ENCODE measurements around the gene TPBGL. TPM values are rescaled to one million over a fixed set of nuclear protein-coding genes. Genes with fewer than 3 reads are reported as not detected.

TPBGL gene
- total and polyA plus RNA-seq, 2 experiments from 2014 or later: 0.08 to 0.21 TPM

DNA sequence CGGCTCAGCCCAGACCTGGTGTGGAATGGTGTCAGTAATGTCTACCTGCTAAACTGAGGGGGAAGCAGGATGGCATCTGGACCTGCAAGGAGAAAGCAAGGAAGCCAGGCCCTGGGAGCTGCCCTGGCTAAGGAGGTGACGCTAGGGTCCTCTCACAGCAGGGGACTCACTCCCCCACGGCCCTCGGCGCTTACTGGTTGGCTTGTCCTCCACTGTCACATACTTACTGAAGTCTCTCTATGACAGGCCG, 48.9 kb downstream of the TPBGL start:
- Histone ChIP-seq H4K20me1 (replicated peaks; ENCODE audit: insufficient read depth) (no peaks in the 10 kb centered on the region), H3F3A (replicated peaks; ENCODE audit: low read depth) (no peaks in the 10 kb centered on the region), H3K4me3 (no peak overlapping the region), H3K4me1 (ENCODE audit: insufficient read depth) (no peaks in the 10 kb centered on the region), H3K27ac (ENCODE audit: low read depth) (no peak overlapping the region), H3K4me2 (no peak overlapping the region), H2AFZ (no peak overlapping the region), H3K79me2 (replicated peaks; ENCODE audit: insufficient read depth) (no peaks in the 10 kb centered on the region), H3K27me3 (ENCODE audit: insufficient read depth) (no peaks in the 10 kb centered on the region), H3K36me3 (ENCODE audit: insufficient read depth) (no peaks in the 10 kb centered on the region), H3K9me2 (ENCODE audit: insufficient read depth) (no peaks in the 10 kb centered on the region)
- TF ChIP-seq, protein P1, sequence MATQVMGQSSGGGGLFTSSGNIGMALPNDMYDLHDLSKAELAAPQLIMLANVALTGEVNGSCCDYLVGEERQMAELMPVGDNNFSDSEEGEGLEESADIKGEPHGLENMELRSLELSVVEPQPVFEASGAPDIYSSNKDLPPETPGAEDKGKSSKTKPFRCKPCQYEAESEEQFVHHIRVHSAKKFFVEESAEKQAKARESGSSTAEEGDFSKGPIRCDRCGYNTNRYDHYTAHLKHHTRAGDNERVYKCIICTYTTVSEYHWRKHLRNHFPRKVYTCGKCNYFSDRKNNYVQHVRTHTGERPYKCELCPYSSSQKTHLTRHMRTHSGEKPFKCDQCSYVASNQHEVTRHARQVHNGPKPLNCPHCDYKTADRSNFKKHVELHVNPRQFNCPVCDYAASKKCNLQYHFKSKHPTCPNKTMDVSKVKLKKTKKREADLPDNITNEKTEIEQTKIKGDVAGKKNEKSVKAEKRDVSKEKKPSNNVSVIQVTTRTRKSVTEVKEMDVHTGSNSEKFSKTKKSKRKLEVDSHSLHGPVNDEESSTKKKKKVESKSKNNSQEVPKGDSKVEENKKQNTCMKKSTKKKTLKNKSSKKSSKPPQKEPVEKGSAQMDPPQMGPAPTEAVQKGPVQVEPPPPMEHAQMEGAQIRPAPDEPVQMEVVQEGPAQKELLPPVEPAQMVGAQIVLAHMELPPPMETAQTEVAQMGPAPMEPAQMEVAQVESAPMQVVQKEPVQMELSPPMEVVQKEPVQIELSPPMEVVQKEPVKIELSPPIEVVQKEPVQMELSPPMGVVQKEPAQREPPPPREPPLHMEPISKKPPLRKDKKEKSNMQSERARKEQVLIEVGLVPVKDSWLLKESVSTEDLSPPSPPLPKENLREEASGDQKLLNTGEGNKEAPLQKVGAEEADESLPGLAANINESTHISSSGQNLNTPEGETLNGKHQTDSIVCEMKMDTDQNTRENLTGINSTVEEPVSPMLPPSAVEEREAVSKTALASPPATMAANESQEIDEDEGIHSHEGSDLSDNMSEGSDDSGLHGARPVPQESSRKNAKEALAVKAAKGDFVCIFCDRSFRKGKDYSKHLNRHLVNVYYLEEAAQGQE (IDR thresholded peaks at IDR 0.05; ENCODE audit: unreplicated experiment): no peak
- TF ChIP-seq EZH2phosphoT487 (IDR thresholded peaks at IDR 0.05; ENCODE audit: unreplicated experiment) (no peak), JUNB (IDR thresholded peaks at IDR 0.05; ENCODE audit: unreplicated experiment) (no peak), STAT1 (IDR thresholded peaks at IDR 0.05; ENCODE audit: unreplicated experiment) (no peak), NANOG (IDR thresholded peaks at IDR 0.05; ENCODE audit: borderline replicate concordance) (no peak), ZNF331 (CRISPR knock-in tag; IDR thresholded peaks at IDR 0.05; ENCODE audit: low read depth) (no peak), ETS1 (IDR thresholded peaks at IDR 0.05) (no peak), CREB1 (CRISPR knock-in tag; IDR thresholded peaks at IDR 0.05; ENCODE audit: low read depth) (no peak)
- TF ChIP-seq, protein P2, sequence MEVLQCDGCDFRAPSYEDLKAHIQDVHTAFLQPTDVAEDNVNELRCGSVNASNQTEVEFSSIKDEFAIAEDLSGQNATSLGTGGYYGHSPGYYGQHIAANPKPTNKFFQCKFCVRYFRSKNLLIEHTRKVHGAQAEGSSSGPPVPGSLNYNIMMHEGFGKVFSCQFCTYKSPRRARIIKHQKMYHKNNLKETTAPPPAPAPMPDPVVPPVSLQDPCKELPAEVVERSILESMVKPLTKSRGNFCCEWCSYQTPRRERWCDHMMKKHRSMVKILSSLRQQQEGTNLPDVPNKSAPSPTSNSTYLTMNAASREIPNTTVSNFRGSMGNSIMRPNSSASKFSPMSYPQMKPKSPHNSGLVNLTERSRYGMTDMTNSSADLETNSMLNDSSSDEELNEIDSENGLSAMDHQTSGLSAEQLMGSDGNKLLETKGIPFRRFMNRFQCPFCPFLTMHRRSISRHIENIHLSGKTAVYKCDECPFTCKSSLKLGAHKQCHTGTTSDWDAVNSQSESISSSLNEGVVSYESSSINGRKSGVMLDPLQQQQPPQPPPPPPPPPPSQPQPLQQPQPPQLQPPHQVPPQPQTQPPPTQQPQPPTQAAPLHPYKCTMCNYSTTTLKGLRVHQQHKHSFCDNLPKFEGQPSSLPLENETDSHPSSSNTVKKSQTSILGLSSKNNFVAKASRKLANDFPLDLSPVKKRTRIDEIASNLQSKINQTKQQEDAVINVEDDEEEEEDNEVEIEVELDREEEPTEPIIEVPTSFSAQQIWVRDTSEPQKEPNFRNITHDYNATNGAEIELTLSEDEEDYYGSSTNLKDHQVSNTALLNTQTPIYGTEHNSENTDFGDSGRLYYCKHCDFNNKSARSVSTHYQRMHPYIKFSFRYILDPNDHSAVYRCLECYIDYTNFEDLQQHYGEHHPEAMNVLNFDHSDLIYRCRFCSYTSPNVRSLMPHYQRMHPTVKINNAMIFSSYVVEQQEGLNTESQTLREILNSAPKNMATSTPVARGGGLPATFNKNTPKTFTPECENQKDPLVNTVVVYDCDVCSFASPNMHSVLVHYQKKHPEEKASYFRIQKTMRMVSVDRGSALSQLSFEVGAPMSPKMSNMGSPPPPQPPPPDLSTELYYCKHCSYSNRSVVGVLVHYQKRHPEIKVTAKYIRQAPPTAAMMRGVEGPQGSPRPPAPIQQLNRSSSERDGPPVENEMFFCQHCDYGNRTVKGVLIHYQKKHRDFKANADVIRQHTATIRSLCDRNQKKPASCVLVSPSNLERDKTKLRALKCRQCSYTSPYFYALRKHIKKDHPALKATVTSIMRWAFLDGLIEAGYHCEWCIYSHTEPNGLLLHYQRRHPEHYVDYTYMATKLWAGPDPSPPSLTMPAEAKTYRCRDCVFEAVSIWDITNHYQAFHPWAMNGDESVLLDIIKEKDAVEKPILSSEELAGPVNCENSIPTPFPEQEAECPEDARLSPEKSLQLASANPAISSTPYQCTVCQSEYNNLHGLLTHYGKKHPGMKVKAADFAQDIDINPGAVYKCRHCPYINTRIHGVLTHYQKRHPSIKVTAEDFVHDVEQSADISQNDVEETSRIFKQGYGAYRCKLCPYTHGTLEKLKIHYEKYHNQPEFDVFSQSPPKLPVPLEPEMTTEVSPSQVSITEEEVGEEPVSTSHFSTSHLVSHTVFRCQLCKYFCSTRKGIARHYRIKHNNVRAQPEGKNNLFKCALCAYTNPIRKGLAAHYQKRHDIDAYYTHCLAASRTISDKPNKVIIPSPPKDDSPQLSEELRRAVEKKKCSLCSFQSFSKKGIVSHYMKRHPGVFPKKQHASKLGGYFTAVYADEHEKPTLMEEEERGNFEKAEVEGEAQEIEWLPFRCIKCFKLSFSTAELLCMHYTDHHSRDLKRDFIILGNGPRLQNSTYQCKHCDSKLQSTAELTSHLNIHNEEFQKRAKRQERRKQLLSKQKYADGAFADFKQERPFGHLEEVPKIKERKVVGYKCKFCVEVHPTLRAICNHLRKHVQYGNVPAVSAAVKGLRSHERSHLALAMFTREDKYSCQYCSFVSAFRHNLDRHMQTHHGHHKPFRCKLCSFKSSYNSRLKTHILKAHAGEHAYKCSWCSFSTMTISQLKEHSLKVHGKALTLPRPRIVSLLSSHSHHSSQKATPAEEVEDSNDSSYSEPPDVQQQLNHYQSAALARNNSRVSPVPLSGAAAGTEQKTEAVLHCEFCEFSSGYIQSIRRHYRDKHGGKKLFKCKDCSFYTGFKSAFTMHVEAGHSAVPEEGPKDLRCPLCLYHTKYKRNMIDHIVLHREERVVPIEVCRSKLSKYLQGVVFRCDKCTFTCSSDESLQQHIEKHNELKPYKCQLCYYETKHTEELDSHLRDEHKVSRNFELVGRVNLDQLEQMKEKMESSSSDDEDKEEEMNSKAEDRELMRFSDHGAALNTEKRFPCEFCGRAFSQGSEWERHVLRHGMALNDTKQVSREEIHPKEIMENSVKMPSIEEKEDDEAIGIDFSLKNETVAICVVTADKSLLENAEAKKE (CRISPR knock-in tag; IDR thresholded peaks at IDR 0.05): no peak
- TF ChIP-seq, protein P3, sequence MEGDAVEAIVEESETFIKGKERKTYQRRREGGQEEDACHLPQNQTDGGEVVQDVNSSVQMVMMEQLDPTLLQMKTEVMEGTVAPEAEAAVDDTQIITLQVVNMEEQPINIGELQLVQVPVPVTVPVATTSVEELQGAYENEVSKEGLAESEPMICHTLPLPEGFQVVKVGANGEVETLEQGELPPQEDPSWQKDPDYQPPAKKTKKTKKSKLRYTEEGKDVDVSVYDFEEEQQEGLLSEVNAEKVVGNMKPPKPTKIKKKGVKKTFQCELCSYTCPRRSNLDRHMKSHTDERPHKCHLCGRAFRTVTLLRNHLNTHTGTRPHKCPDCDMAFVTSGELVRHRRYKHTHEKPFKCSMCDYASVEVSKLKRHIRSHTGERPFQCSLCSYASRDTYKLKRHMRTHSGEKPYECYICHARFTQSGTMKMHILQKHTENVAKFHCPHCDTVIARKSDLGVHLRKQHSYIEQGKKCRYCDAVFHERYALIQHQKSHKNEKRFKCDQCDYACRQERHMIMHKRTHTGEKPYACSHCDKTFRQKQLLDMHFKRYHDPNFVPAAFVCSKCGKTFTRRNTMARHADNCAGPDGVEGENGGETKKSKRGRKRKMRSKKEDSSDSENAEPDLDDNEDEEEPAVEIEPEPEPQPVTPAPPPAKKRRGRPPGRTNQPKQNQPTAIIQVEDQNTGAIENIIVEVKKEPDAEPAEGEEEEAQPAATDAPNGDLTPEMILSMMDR (conservative IDR thresholded peaks at IDR 0.05; ENCODE audit: low read depth in 2 of 2): no peak
- Mint-ChIP-seq H3K4me1 (peaks cover 29% of the 10 kb centered on the region), H3K27ac (no peak overlapping the region), H3K4me3 (no peak overlapping the region), H3K36me3 (ENCODE audit: low read depth) (peaks cover 47% of the 10 kb centered on the region), H3K9me3 (no peaks in the 10 kb centered on the region; the same call in 2 of the 3 replicates), H3K27me3 (ENCODE audit: insufficient read depth, low read depth, poor library complexity) (peaks cover 7% of the 10 kb centered on the region)
- ATAC-seq (no peak), DNase-seq (ENCODE audit: low spot score) (no peak)
